ENCODE data around the gene ZNF500. TPM values are rescaled to one million over a fixed set of nuclear protein-coding genes. Genes with fewer than 3 reads are reported as not detected.
"Not testable (repeated sequence)": the region's sequence is repeated elsewhere in the genome, so short reads cannot be mapped to it uniquely, and the experiment has no call there.

ZNF500 gene
- total RNA-seq, 1 experiment from 2014 or later = 20.1 TPM

DNA sequence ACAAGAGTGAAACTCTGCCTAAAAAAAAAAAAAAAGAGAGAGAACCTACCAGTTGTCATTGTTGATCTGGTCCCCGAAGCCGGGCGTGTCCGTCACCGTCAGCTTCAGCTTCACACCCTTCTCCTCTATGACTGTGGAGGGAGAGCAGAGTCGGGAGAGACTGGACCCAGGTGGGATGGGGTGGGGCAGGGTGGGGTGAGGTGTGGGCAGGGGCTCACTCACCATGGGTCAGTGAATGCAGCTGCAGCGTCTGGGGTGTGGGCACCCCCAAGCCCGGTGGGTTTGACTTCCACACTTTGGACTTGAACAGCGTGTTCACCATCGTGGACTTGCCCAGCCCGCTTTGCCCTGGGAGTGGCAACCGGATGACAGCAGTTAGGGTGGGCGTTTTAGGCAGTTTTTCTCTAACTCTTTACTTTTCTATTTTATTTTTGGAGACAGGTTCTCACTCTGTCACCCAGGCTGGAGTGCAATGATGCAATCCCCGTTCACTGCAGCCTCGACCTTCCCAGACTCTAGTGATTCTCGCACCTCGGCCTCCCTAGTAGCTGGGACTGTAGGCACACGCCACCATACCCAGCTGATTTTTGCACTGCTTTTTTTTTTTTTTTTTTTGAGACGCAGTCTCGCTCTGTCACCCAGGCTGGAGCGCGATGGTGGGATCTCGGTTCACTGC is 18.9 kb upstream of the ZNF500 start:
- TF ChIP-seq SP1 (IDR thresholded peaks at IDR 0.05; ENCODE audit: low read depth) (no peak), EZH2 (IDR thresholded peaks at IDR 0.05) (no peak), FOSL1 (IDR thresholded peaks at IDR 0.05; ENCODE audit: low read depth) (no peak), SRF (IDR thresholded peaks at IDR 0.05; ENCODE audit: low read depth) (no peak), ELF1 (IDR thresholded peaks at IDR 0.05; ENCODE audit: borderline replicate concordance, low read depth) (no peak), TCF7L2 (IDR thresholded peaks at IDR 0.05; ENCODE audit: borderline replicate concordance, extremely low read depth, insufficient read depth, insufficient read length) (no peak), POLR2AphosphoS5 (IDR thresholded peaks at IDR 0.05; ENCODE audit: low read depth, low read length) (no peak), SIN3A (IDR thresholded peaks at IDR 0.05; ENCODE audit: low read depth) (no peak), ZNF274 (IDR thresholded peaks at IDR 0.05; ENCODE audit: low read depth, low read length) (no peak), POLR2A (IDR thresholded peaks at IDR 0.05; ENCODE audit: borderline replicate concordance, extremely low read depth, insufficient read depth, insufficient read length) (no peak)
- TF ChIP-seq, protein P1, sequence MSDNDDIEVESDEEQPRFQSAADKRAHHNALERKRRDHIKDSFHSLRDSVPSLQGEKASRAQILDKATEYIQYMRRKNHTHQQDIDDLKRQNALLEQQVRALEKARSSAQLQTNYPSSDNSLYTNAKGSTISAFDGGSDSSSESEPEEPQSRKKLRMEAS (IDR thresholded peaks at IDR 0.05) = no peak
- TF ChIP-seq, protein P2, sequence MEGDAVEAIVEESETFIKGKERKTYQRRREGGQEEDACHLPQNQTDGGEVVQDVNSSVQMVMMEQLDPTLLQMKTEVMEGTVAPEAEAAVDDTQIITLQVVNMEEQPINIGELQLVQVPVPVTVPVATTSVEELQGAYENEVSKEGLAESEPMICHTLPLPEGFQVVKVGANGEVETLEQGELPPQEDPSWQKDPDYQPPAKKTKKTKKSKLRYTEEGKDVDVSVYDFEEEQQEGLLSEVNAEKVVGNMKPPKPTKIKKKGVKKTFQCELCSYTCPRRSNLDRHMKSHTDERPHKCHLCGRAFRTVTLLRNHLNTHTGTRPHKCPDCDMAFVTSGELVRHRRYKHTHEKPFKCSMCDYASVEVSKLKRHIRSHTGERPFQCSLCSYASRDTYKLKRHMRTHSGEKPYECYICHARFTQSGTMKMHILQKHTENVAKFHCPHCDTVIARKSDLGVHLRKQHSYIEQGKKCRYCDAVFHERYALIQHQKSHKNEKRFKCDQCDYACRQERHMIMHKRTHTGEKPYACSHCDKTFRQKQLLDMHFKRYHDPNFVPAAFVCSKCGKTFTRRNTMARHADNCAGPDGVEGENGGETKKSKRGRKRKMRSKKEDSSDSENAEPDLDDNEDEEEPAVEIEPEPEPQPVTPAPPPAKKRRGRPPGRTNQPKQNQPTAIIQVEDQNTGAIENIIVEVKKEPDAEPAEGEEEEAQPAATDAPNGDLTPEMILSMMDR (IDR thresholded peaks at IDR 0.05 in 2 of 3, conservative IDR thresholded peaks at IDR 0.05 in 1 of 3; ENCODE audit: borderline replicate concordance in 1 of 3, insufficient read depth in 1 of 3, low read depth in 2 of 3, low read length in 2 of 3) = no peak
- BruUV-seq (replicated peaks) = no TSS peak
- no peak for ATAC-seq

DNA sequence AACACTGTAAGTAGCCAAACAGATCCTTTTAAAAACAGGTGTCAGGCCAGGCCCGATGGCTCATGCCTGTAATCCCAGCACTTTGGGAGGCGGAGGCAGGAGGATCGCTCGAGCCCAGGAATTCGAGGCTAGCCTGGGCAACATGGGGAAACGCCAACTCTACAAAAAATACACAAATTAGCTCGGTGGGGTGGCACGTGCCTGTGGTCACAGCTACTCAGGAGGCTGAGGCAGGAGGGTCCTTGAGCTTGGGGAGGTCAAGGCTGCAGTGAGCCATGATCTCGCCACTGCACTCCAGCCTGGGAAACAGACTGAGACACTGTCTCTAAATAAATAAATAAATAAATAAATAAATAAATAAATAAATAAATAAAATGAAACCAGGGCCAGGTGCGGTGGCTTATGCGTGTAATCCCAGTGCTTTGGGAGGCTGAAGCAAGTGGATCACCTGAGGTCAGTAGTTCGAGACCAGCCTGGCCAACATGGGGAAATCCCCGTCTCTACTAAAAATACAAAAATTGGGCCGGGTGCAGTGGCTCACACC is 17.6 kb upstream of the ZNF500 start:
- intact Hi-C loops (cut with micrococcal nuclease); DNase-seq (ENCODE audit: low read depth, low spot score); H3K36me3 ChIP-seq (ENCODE audit: control insufficient read depth in 1 of 2, insufficient read depth in 2 of 2, low read length in 2 of 2); H2AFZ ChIP-seq (ENCODE audit: low read depth, low read length, poor library complexity, severe bottlenecking); H3K27ac ChIP-seq (ENCODE audit: low read depth, low read length); BruUV-seq (replicated peaks); H3K9me2 ChIP-seq (ENCODE audit: insufficient read depth); POLR2A ChIA-PET; H3K9ac ChIP-seq (ENCODE audit: low read length); ATAC-seq; H3K79me2 ChIP-seq (ENCODE audit: insufficient read depth, low read length); RAD21 ChIA-PET (ENCODE audit: low non-redundant PET in 1 of 2, low total read pairs in 2 of 2, uncharacterized antibody in 2 of 2, unreplicated experiment in 2 of 2); H3K27me3 ChIP-seq (ENCODE audit: insufficient read depth, low read length); H3K4me3 ChIP-seq (replicated peaks in 1 of 2; ENCODE audit: low read depth in 1 of 2, low read length in 2 of 2); H3K9me3 ChIP-seq (ENCODE audit: control insufficient read depth in 1 of 2, insufficient read depth in 1 of 2, low read depth in 1 of 2, low read length in 2 of 2); H4K20me1 ChIP-seq (ENCODE audit: insufficient read depth); CTCF ChIA-PET; H3K4me2 ChIP-seq (ENCODE audit: low read length): not testable (repeated sequence)
- H3K4me1 ChIP-seq (ENCODE audit: control insufficient read depth in 1 of 2, insufficient read depth in 2 of 2, low read length in 2 of 2) = peaks cover 3 to 11% of the 10 kb centered on the region in 2 experiments; a peak in 3 of 4 replicates

More for the DNA sequence above, 18.9 kb upstream of the ZNF500 start:
- intact Hi-C loops (cut with micrococcal nuclease) = no loop called here
- no peak overlapping the region for H3K4me2 ChIP-seq (ENCODE audit: low read length)
- peaks cover 5 to 7% of the 10 kb centered on the region in 2 experiments for H3K4me1 ChIP-seq (ENCODE audit: control insufficient read depth in 1 of 2, insufficient read depth in 2 of 2, low read length in 2 of 2)
- H2AFZ ChIP-seq (ENCODE audit: low read depth, low read length, poor library complexity, severe bottlenecking) = no peak overlapping the region
- no peak overlapping the region for H3K9ac ChIP-seq (ENCODE audit: low read length)
- H3K4me3 ChIP-seq (replicated peaks in 1 of 2; ENCODE audit: low read depth in 1 of 2, low read length in 2 of 2) = no peak overlapping the region
- H4K20me1 ChIP-seq (ENCODE audit: insufficient read depth) = no peaks in the 10 kb centered on the region
- H3K27ac ChIP-seq (ENCODE audit: low read depth, low read length) = no peak overlapping the region
- DNase-seq (ENCODE audit: low read depth, low spot score) = no peak
- POLR2A ChIA-PET = no interaction called here
- no peaks in the 10 kb centered on the region for H3K9me2 ChIP-seq (ENCODE audit: insufficient read depth)
- no peaks in the 10 kb centered on the region for H3K27me3 ChIP-seq (ENCODE audit: insufficient read depth, low read length)
- H3K36me3 ChIP-seq (ENCODE audit: control insufficient read depth in 1 of 2, insufficient read depth in 2 of 2, low read length in 2 of 2) = no peaks in the 10 kb centered on the region
- H3K79me2 ChIP-seq (ENCODE audit: insufficient read depth, low read length) = no peaks in the 10 kb centered on the region
- CTCF ChIA-PET = no interaction called here
- RAD21 ChIA-PET (ENCODE audit: low non-redundant PET in 1 of 2, low total read pairs in 2 of 2, uncharacterized antibody in 2 of 2, unreplicated experiment in 2 of 2) = no interaction called here
- no peaks in the 10 kb centered on the region for H3K9me3 ChIP-seq (ENCODE audit: control insufficient read depth in 1 of 2, insufficient read depth in 1 of 2, low read depth in 1 of 2, low read length in 2 of 2)
